Gastroesophageal sphincter (tissue), 3 donors: ENCODE measurements around the gene ZNF106.
A peak's percentile ranks its signal among the peaks of the same experiment; 100 is the strongest.

ENCODE experiments used
- POLR2AphosphoS5 ChIP-seq: sonication (generic); formaldehyde crosslinking; IDR thresholded peaks from one replicate; pipeline ENCODE4 v1.6.1; 2017; ENCODE audit warnings: antibody characterized with exemption
- TF ChIP-seq, protein P1 (sequence below), 4 experiments: fragments of 200-600 bp in 2 of 4; fragments of 450-650 bp in 2 of 4; sonication (generic) in 1 of 4; IDR thresholded peaks; one replicate each; pipeline ENCODE4 v1.5.1; 2017 to 2019; ENCODE audit warnings: antibody characterized with exemption in 4 of 4, mild to moderate bottlenecking in 2 of 4, moderate library complexity in 2 of 4

DNA sequence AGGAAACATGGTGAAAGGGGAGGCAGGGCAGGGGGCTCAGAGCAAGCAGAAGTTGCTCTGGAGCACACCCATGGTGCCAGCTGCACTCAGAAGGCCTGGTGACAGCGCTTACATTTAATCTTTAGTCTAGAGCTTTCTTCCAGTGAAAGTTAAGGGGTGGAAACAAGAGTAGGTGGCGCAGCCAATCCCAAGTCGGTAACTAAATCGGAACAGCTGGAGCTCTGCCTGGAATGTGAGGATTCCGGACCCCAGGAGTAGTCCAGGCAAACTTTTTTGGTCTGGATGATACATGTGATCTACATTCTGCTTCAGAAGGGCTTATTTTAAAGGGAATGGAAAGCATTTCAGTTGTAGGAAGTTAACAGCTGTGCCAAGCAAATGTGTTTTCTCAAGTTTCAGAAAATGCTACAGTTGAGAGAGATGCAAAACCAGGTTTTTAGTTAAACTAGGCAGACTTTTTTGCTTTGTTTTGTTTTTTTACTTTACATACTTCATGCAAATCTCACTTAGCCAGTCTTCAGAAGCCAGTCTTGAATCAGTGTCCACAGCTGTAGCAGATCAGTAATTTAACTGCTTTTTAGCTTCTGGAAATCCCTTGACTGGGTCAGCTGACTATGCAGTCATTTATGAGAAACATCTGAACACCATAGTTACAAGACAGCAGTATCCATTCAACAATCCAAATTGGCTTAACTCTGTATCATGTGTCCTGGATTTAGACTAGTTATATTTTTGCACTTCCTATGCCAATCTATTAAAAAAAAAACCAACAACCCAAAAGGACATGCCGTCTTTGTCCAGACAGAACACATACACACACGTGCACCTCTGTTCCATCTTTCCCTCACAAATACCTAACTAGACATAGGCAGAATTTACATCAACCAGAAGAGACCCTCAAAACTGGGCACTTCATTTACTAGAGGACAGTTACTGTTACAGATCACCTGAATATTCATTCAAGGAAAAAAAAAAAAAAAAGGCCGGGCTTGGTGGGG lies 33.2 kb downstream of the ZNF106 start:
- TF ChIP-seq, protein P1, sequence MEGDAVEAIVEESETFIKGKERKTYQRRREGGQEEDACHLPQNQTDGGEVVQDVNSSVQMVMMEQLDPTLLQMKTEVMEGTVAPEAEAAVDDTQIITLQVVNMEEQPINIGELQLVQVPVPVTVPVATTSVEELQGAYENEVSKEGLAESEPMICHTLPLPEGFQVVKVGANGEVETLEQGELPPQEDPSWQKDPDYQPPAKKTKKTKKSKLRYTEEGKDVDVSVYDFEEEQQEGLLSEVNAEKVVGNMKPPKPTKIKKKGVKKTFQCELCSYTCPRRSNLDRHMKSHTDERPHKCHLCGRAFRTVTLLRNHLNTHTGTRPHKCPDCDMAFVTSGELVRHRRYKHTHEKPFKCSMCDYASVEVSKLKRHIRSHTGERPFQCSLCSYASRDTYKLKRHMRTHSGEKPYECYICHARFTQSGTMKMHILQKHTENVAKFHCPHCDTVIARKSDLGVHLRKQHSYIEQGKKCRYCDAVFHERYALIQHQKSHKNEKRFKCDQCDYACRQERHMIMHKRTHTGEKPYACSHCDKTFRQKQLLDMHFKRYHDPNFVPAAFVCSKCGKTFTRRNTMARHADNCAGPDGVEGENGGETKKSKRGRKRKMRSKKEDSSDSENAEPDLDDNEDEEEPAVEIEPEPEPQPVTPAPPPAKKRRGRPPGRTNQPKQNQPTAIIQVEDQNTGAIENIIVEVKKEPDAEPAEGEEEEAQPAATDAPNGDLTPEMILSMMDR (IDR thresholded peaks at IDR 0.05), result peak in 1 of 4 experiments; percentile 8
- peak; percentile 76 for TF ChIP-seq POLR2AphosphoS5
